HG03442 (cell line): ENCODE results near the gene CTCFL.
"Not testable (repeated sequence)": the region's sequence is repeated elsewhere in the genome, so short reads cannot be mapped to it uniquely, and the experiment has no call there.

Experiments used
- ATAC-seq: cut with Tn5 transposase; IDR thresholded peaks from one replicate; pipeline ENCODE4 v1.9.1; 2021; ENCODE audit warnings: mild to moderate bottlenecking, moderate library complexity; ENCODE audit not compliant: unreplicated experiment

Gene CTCFL

GRCh38 chr20:57511709-57512108 lies 13.2 kb downstream of the CTCFL start:
- not testable (repeated sequence) for ATAC-seq

- ATAC-seq, result no peak
Observed at GRCh38 chr20:57509665-57510237, 15.2 kb downstream of the CTCFL start.

GRCh38 chr20:57508831-57509230 lies 16.1 kb downstream of the CTCFL start:
- no peak for ATAC-seq

- ATAC-seq, result no peak
Observed at GRCh38 chr20:57508381-57508780, 16.6 kb downstream of the CTCFL start.

- no peak for ATAC-seq
Observed at GRCh38 chr20:57507477-57507876, 17.5 kb downstream of the CTCFL start.

DNA sequence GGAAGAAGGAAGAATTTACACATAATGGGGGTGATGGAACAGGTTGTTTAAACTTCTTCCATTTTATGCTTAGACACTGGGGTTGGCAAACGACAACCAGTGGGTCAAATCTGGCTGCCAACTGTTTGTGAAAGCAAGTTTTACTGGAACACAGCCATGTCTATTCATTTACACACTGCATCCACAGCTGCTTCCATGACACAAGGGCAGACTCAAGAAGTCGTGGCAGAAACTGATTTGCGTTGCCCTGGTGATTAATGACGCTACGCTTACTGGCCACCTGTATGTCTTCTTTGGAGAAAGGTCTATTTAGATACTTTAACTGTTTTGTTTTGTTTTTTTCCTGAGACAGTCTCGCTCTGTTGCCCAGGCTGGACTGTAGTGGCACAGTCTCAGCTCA lies 19.0 kb downstream of the CTCFL start:
- ATAC-seq, result no peak

- ATAC-seq, result no peak
Observed at GRCh38 chr20:57504411-57504810, 20.5 kb downstream of the CTCFL start.

- ATAC-seq, result no peak
Observed at GRCh38 chr20:57503035-57503658, 21.8 kb downstream of the CTCFL start.

DNA sequence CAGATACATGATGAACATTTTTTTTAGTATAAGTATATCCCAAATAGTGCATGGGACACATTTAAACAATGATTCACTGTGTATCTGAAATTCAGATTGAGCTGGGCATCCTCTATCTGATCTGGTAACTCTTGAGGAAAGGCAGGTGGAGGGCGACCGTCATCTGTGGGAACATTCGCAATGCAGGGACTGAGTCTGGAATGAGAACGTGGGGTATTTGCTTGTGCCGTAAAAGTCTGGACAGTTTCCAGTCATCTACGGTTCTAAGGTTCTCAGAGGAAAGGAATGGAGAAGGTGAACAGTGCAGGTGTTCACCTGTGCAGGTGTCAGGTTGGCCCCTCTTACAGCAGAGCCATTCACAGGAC lies 22.6 kb downstream of the CTCFL start:
- ATAC-seq, result no peak

DNA sequence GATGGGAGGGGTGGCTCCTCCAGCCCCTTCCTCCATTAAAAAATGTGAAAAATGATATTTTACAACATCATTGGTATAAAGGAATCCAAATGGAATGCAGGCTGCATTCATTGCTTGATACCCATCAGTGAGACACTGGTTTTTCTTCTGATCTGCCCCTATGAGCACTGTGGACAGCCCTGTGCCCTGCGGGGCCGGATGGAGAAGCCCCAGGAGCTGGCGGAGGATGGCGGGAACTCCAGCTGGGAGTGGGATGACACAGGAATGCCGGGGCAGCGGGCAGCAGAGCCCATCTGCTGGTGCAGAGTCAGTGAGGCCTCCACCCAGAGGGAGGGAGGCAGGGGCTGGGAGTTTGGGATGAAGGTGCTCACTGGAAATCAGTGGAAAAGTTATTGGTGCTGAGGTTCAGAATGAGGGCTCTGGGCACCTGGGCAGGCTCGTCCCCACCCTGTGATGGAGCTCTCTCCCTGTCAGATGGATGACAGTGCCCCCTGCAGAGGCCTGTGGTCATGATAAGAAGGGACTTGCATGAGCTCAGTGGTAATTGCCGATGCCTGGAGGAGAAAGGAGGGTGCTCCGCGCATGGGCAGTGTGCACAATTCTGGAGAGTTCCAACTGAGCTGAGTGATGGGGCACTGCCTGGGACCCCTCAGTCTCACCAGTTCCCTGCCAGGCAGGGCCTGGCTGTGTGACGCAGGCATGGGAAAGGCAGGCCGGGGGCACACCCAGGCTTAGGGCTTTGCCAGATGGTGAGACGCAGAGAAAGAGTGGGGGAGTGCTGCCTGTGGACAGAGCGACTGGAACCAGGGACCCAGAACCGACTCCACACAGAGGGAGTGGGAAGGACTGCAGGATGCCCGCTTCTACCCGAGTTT lies 23.2 kb downstream of the CTCFL start:
- no peak for ATAC-seq

DNA sequence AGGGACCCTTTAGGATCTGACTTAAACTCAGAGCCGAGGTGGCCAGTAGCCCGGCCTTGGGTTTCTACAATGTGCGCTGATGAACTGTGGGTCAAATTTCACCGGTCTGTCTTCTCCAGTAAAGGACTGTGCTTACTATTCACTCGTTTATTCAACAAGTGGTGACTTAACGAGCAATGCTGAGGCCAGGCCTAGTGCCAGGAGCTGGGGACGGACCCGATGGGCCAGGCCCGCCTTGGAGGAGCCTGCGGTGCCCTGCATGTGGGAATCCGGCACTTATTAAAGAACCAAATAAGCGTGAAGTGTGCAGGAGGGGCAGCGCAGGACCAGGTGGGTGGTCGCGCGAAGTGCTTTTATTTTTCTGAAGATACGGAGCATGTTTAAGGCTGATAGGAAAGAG lies 24.0 kb downstream of the CTCFL start:
- ATAC-seq, result no peak

GRCh38 chr20:57500235-57500634 lies 24.7 kb downstream of the CTCFL start:
- ATAC-seq, result no peak

GRCh38 chr20:57499676-57500075 lies 25.3 kb downstream of the CTCFL start:
- ATAC-seq, result no peak

GRCh38 chr20:57498425-57499400 lies 26.2 kb downstream of the CTCFL start:
- no peak for ATAC-seq

GRCh38 chr20:57496592-57496991 lies 28.3 kb downstream of the CTCFL start:
- no peak for ATAC-seq

DNA sequence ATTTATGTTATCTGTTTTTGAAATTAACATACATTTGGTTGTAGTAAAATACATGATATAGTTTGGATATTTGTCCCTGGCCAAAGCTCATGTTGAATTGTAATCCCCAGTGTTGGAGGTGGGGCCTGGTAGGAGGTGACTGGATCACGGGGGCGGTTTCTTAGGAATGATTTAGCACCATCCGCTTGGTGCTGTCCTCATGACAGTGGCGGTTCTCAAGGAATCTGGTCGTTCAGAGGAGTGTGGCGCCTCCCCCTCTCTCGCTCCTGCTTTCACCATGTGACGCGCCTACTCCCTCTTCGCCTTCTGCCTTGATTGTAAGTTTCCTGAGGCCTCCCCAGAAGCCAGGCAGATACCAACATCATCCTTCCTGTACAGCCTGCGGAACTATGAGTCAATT lies 29.0 kb downstream of the CTCFL start:
- no peak for ATAC-seq

DNA sequence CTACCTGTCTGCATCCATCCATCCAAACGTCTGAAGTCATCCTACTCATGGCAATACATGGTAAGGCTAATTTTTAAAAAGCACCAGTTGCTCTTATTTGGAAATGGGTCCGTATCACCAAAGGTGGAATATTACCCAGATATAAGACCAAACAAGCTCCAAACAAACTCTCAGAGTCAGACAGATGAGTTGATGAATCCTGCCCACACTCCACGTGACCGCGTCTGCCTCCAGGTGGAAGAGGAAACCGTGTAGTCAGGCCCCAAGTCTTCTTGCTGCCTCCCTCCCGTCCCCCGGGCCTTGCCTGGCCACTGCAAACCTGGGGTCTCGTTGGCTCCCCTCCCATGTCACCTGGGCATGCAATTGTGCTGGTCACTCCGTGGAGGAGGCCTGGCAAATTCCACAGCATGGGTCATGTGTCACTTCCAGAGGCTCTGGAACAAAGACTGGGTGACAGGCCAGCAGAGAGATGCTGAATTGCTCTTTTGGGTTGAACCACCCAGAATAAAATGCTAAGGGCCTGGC lies 31.8 kb downstream of the CTCFL start:
- no peak for ATAC-seq

GRCh38 chr20:57491373-57491772 lies 33.6 kb downstream of the CTCFL start:
- no peak for ATAC-seq

DNA sequence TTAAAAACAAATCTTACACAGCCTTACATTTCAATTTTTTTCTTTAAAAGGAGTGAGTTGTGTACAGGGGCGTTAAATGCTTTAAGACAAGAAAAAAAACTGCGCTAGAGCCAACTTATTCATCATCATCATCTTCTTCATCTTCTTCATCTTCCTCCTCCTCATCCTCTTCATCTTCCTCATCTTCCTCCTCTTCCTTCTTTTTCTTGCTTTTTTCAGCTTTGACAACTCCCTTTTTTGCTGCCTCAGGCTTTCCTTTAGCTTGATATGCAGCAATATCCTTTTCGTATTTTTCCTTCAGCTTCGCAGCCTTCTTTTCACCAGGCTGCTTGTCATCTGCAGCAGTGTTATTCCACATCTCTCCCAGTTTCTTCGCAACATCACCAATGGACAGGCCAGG lies 36.7 kb downstream of the CTCFL start:
- ATAC-seq, result not testable (repeated sequence)

DNA sequence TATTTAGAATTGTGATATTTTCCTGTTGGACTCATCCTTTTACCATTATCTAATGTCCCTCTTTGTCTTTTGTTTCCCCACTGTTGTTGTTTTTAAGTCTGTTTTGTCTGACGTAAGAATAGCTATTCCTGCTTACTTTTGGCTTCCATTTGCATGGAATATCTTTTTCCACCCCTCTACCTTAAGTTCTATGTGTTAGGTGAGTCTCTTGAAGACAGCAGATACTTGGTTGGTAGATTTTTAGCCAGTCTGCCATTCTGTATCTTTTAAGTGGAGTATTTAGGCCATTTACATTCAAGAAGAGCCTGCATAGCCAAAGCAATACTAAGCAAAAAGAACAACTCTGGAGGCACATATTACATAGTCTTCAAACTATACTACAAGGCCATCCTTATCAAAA lies 39.2 kb downstream of the CTCFL start:
- no peak for ATAC-seq

GRCh38 chr20:57484772-57485171 lies 40.2 kb downstream of the CTCFL start:
- no peak for ATAC-seq
